ENCODE measurements around the gene SSH2. TPM values are rescaled to one million over a fixed set of nuclear protein-coding genes. Genes with fewer than 3 reads are reported as not detected.

The SSH2 gene
- total and polyA plus RNA-seq, 2 donors (not counting 1 experiment from before 2014, with no cell fraction given) = 51.5 to 183 TPM

- intact Hi-C loops (cut with micrococcal nuclease) = loop anchor here (5.0 kb wide), 1 partner anchor 32 kb away; no protein-coding TSS in a partner anchor
- no peak overlapping the region for H2AFZ ChIP-seq (ENCODE audit: insufficient read depth, low read depth, low read length, poor library complexity, severe bottlenecking)
- no peak overlapping the region for H3K4me3 ChIP-seq (ENCODE audit: control extremely low read depth in 1 of 5, extremely low read depth in 1 of 5, insufficient read depth in 1 of 5, low read depth in 2 of 5, low read length in 4 of 5)
- H3K27ac ChIP-seq (ENCODE audit: low read length in 2 of 2) = peak overlapping the region; percentile 20 to 31
- H4K20me1 ChIP-seq (ENCODE audit: control insufficient read depth, insufficient read depth, low read length, poor library complexity, severe bottlenecking) = no peaks in the 10 kb centered on the region
- H3K4me1 ChIP-seq (ENCODE audit: control insufficient read depth in 2 of 2, insufficient read depth in 2 of 2, low read length in 2 of 2) = peaks cover 58 to 76% of the 10 kb centered on the region in 2 donors
- TF ChIP-seq EZH2 (IDR thresholded peaks at IDR 0.05; ENCODE audit: borderline replicate concordance, insufficient read depth, low read depth, low read length, poor library complexity, severe bottlenecking) (no peak), CTCF (IDR thresholded peaks at IDR 0.05) (no peak)
- ATAC-seq (ENCODE audit: low read depth) (no peak), DNase-seq (no peak)
- Mint-ChIP-seq H3K27ac (peak overlapping the region; percentile 57), H3K27me3 (no peaks in the 10 kb centered on the region), H3K9me3 (ENCODE audit: insufficient read depth) (no peaks in the 10 kb centered on the region), H3K4me3 (no peak overlapping the region), H3K4me1 (peaks cover 80% of the 10 kb centered on the region)
- H3K27me3 ChIP-seq (replicated peaks in 1 of 4; ENCODE audit: control extremely low read depth in 1 of 4, control insufficient read depth in 3 of 4, insufficient read depth in 4 of 4, low read length in 3 of 4) = no peaks in the 10 kb centered on the region
- WGBS (ENCODE audit: insufficient coverage) = no CpG with 5 or more reads among the region's 3 CpGs
- peaks cover 0 to 4% of the 10 kb centered on the region in 2 experiments for H3K36me3 ChIP-seq (replicated peaks in 1 of 2; ENCODE audit: control extremely low read depth in 1 of 2, control insufficient read depth in 1 of 2, extremely low read depth in 1 of 2, insufficient read depth in 2 of 2, low read length in 1 of 2)
- CTCF ChIA-PET = interaction anchor here (1.0 kb wide), 1 partner anchor 69 kb away, joined by 3 read pairs; no protein-coding TSS in a partner anchor
- H3K9me3 ChIP-seq (ENCODE audit: control extremely low read depth in 1 of 3, control insufficient read depth in 2 of 3, insufficient read depth in 1 of 3, low read length in 2 of 3) = peaks cover 0 to 10% (median 3%) of the 10 kb centered on the region in 3 donors
- H3K4me2 ChIP-seq (replicated peaks; ENCODE audit: low read depth, low read length, poor library complexity, severe bottlenecking) = no peak overlapping the region
- no peak overlapping the region for H3K9ac ChIP-seq (ENCODE audit: low read length)
- H3K79me2 ChIP-seq (ENCODE audit: control insufficient read depth, insufficient read depth, low read length) = peaks cover 89% of the 10 kb centered on the region
- POLR2A ChIA-PET = interaction anchor here (3.6 to 5.9 kb wide), 2 partner anchors 13 kb away, joined by 18 to 54 read pairs; no protein-coding TSS in a partner anchor
Observed at GRCh38 chr17:29709866-29710519, 220.0 kb downstream of the SSH2 start.

GRCh38 chr17:29707212-29707571, 222.8 kb downstream of the SSH2 start:
- Histone ChIP-seq H3K36me3 (replicated peaks in 1 of 2; ENCODE audit: control extremely low read depth in 1 of 2, control insufficient read depth in 1 of 2, extremely low read depth in 1 of 2, insufficient read depth in 2 of 2, low read length in 1 of 2) (peaks cover 3 to 9% of the 10 kb centered on the region in 2 experiments), H3K9me3 (ENCODE audit: control extremely low read depth in 1 of 3, control insufficient read depth in 2 of 3, insufficient read depth in 1 of 3, low read length in 2 of 3) (peaks cover 0 to 10% (median 3%) of the 10 kb centered on the region in 3 donors), H3K9ac (ENCODE audit: low read length) (peak overlapping the region; percentile 64), H3K79me2 (ENCODE audit: control insufficient read depth, insufficient read depth, low read length) (peaks cover 89% of the 10 kb centered on the region), H4K20me1 (ENCODE audit: control insufficient read depth, insufficient read depth, low read length, poor library complexity, severe bottlenecking) (no peaks in the 10 kb centered on the region), H2AFZ (ENCODE audit: insufficient read depth, low read depth, low read length, poor library complexity, severe bottlenecking) (peak overlapping the region; percentile 71), H3K4me3 (ENCODE audit: control extremely low read depth in 1 of 5, extremely low read depth in 1 of 5, insufficient read depth in 1 of 5, low read depth in 2 of 5, low read length in 4 of 5) (peak overlapping the region in 3 of 5 experiments; percentile 15 to 63 (median 16)), H3K27me3 (replicated peaks in 1 of 4; ENCODE audit: control extremely low read depth in 1 of 4, control insufficient read depth in 3 of 4, insufficient read depth in 4 of 4, low read length in 3 of 4) (no peaks in the 10 kb centered on the region), H3K27ac (ENCODE audit: low read length in 2 of 2) (peak overlapping the region; percentile 94 to 97), H3K4me1 (ENCODE audit: control insufficient read depth in 2 of 2, insufficient read depth in 2 of 2, low read length in 2 of 2) (peaks cover 52 to 71% of the 10 kb centered on the region in 2 donors), H3K4me2 (replicated peaks; ENCODE audit: low read depth, low read length, poor library complexity, severe bottlenecking) (peak overlapping the region; percentile 75)
- intact Hi-C loops (cut with micrococcal nuclease) = loop anchor here (5.0 kb wide), 1 partner anchor 35 kb away; no protein-coding TSS in a partner anchor
- ChIA-PET CTCF (interaction anchor here (0.7 to 4.3 kb wide), 3 partner anchors 16 to 101 kb away, joined by 4 to 34 read pairs (median 4); no protein-coding TSS in a partner anchor), POLR2A (interaction anchor here (0.7 to 5.9 kb wide), 6 partner anchors 8 to 214 kb away, joined by 3 to 54 read pairs (median 4); no protein-coding TSS in a partner anchor)
- Mint-ChIP-seq H3K9me3 (ENCODE audit: insufficient read depth) (no peaks in the 10 kb centered on the region), H3K27ac (peak overlapping the region; percentile 97), H3K4me3 (peak overlapping the region; percentile 81), H3K4me1 (peaks cover 72% of the 10 kb centered on the region), H3K27me3 (no peaks in the 10 kb centered on the region)
- DNase-seq = no peak
- ATAC-seq (ENCODE audit: low read depth) = no peak
- TF ChIP-seq CTCF (IDR thresholded peaks at IDR 0.05) (no peak), EZH2 (IDR thresholded peaks at IDR 0.05; ENCODE audit: borderline replicate concordance, insufficient read depth, low read depth, low read length, poor library complexity, severe bottlenecking) (no peak)

Measured in B cell (primary cell).